Peyer's patch (tissue), 4 donors: ENCODE results near the gene ATP11A.

ENCODE experiments used
- CTCF ChIP-seq, 6 experiments: fragments of 450-650 bp in 4 of 6; fragments of 200-600 bp in 2 of 6; sonication (generic) in 1 of 6; IDR thresholded peaks; one replicate each; pipeline ENCODE4 v1.5.1; 2017 to 2019; ENCODE audit warnings: antibody characterized with exemption in 6 of 6, mild to moderate bottlenecking in 3 of 6, moderate library complexity in 1 of 6
- POLR2A ChIP-seq, 2 donors: fragments of 450-650 bp; IDR thresholded peaks; one replicate each; pipeline ENCODE4 v1.5.1; 2017; ENCODE audit warnings: antibody characterized with exemption in 2 of 2, mild to moderate bottlenecking in 2 of 2, moderate library complexity in 2 of 2

DNA sequence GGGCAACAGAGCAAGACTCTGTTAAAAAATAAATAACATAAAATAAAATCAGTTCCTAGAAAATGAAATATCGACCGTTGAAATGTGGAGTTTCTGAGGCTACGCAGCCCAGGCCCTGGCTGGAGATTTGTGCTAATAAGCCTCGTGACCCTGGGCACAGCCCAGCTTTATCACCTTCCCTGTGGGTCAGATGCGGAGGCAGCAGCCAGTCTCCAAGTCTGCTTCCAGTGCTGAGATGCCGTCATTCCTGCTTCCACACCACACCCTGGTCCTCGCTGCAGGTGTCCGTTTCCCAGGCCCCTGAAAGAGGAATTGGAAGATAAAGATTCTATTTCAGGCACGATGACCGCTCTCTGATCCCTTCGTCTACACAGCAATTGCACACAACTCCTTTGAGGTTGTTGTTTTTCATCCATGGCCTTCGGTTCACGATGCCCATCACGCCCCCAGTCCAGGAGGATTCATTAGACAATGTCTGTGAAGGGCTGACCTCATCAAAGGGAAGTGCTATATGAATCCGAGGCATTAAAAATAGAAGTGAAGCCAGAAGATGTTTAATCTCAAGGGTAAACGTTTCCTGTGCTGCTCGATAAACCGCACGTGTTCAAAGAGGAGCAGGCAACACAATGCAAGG lies 48.3 kb upstream of the ATP11A start:
- TF ChIP-seq CTCF (IDR thresholded peaks at IDR 0.05) (no peak), POLR2A (IDR thresholded peaks at IDR 0.05) (no peak)
